Smooth muscle cell of bladder (primary cell): ENCODE data around the gene L1CAM. TPM values are rescaled to one million over a fixed set of nuclear protein-coding genes. Genes with fewer than 3 reads are reported as not detected.

ENCODE experiments used
- total RNA-seq: library from RNA; depleted of rRNA; stranded (reverse); fragments of >200 nt; gene quantifications from 2 replicates; pipeline ENCODE4 v1.2.3, GENCODE V29; 2014

The L1CAM gene, protein sequence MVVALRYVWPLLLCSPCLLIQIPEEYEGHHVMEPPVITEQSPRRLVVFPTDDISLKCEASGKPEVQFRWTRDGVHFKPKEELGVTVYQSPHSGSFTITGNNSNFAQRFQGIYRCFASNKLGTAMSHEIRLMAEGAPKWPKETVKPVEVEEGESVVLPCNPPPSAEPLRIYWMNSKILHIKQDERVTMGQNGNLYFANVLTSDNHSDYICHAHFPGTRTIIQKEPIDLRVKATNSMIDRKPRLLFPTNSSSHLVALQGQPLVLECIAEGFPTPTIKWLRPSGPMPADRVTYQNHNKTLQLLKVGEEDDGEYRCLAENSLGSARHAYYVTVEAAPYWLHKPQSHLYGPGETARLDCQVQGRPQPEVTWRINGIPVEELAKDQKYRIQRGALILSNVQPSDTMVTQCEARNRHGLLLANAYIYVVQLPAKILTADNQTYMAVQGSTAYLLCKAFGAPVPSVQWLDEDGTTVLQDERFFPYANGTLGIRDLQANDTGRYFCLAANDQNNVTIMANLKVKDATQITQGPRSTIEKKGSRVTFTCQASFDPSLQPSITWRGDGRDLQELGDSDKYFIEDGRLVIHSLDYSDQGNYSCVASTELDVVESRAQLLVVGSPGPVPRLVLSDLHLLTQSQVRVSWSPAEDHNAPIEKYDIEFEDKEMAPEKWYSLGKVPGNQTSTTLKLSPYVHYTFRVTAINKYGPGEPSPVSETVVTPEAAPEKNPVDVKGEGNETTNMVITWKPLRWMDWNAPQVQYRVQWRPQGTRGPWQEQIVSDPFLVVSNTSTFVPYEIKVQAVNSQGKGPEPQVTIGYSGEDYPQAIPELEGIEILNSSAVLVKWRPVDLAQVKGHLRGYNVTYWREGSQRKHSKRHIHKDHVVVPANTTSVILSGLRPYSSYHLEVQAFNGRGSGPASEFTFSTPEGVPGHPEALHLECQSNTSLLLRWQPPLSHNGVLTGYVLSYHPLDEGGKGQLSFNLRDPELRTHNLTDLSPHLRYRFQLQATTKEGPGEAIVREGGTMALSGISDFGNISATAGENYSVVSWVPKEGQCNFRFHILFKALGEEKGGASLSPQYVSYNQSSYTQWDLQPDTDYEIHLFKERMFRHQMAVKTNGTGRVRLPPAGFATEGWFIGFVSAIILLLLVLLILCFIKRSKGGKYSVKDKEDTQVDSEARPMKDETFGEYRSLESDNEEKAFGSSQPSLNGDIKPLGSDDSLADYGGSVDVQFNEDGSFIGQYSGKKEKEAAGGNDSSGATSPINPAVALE
- 0.28 TPM in 2 replicates for total RNA-seq

DNA sequence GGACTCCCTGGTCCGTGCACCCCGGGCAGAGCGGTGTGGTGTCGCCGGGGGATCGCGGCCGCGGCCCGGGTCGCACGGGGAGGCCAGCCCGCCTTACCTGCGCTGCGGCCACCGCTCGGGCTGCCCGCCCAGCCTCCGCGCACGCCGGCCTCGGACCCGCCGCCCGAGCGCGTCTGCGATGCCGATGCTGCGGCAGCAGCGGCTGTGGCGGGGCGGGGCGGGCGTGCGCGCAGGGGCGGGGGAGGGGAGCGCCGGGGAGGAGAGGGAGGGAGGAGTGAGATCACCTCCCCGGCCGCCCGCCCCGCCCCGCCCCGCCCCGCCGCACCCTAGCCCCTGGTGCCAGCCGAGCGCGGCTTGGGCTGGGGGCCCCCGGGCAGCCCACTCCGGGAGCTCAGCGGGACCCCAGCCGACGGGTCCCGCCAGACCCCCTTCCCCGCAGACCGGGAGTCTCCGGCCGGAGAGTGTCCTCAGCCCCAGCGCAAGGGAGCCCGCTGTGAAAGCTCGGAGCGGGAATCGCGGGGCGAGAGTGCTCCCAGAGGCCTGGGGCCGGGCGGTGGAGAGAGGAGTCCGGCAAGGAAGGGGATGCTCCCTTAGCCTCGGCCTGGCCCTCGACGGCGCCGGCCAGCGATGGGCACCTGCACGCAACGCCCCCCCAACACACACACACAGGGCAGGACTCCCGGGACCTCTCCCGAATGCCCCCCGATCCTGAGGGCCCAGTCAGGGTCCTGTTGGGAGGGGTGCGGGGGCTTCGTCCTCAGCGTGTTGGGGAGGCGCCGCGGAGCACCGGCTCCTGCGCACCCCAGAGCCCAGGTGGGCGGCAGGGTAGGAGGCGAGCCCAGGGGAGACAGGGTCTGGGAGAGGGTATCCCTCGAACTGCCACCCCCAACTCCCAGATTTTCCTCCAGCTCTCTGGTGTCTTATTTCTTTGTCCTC is at the start of gene L1CAM:
Gene L1CAM (minus strand): TSS at position 206 of the 936 bp plus-strand sequence. CDS start 10,337 bp downstream, outside the sequence.

GRCh38 chrX:153934762-153935325 is 48.9 kb upstream of the L1CAM start, which contains the start of gene NAA10:
Gene NAA10 (minus strand): TSS chrX:153935037. CDS start chrX:153934904, 133 bp downstream.

DNA sequence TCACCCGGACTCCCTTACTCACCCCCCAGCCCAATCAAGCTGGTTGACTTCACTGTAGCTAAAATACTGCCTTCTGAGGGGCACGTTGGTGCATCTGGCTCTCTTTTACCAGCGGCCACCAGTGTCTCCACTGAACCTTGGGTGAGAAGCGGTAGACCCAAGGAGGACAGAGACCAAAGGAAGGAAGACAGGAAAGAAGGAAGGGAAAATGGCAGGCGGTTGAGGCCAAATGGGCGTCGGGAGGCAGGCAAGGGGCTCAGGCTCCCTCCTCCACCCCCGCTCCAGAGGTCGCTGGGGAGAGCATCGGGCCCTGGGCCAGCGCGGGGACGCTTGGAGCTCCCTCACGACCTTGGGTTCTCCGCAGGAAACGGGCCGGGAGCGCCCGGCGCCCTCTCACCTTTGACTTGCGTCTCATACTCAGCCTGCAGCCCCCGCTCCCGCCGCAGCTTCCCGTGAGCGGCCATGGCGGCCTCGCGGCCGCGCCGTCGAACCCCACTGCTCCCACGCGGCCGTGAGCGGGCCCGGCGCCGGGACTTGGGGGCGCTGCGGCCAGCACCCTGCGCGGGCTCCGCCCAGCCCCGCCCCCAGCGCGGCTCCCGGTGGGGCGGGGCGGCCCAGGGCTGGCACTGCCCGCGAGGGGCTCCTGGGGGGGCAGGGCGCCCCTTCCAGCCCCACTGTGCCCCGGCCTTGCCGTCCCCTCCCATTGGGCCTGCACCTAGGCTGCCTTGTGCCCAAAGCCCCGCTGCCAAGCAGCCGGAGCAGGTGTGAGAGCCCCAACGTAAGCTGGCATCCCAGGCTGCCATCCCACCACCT is 40.0 kb upstream of the L1CAM start, which contains the start of gene ARHGAP4:
Gene ARHGAP4 (minus strand): TSS at position 526 of the 813 bp plus-strand sequence. CDS start 62 bp downstream, at position 464.

GRCh38 chrX:153903991-153904957 is 18.3 kb upstream of the L1CAM start, which contains the start of gene AVPR2:
Gene AVPR2 (plus strand): TSS chrX:153904673. CDS start chrX:153905146, 473 bp downstream.

GRCh38 chrX:153829799-153830639 is 56.0 kb downstream of the L1CAM start, which contains the start of gene PDZD4:
Gene PDZD4 (minus strand): TSS chrX:153830544. CDS start chrX:153830298, 246 bp downstream.

Other genes starting within 250 kb of the L1CAM start
- not detected in 2 replicates for gene DUSP9, start 239.0 kb downstream of the L1CAM start, total RNA-seq
- gene PNCK, start 212.4 kb downstream of the L1CAM start, total RNA-seq, result 0.14 and 0.74 TPM in 2 replicates
- 9.8 and 20.7 TPM in 2 replicates for gene SLC6A8, start 198.2 kb downstream of the L1CAM start, total RNA-seq
- gene BCAP31, start 161.8 kb downstream of the L1CAM start, total RNA-seq, result 133 and 217 TPM in 2 replicates
- gene ABCD1, start 161.3 kb downstream of the L1CAM start, total RNA-seq, result 7.3 and 11.2 TPM in 2 replicates
- gene PLXNB3, start 121.9 kb downstream of the L1CAM start, total RNA-seq, result 1.3 and 3.9 TPM in 2 replicates
- 0.43 and 0.74 TPM in 2 replicates for gene SRPK3, start 105.1 kb downstream of the L1CAM start, total RNA-seq
- 47.7 and 52.5 TPM in 2 replicates for gene IDH3G, start 91.8 kb downstream of the L1CAM start, total RNA-seq
- gene SSR4, start 91.5 kb downstream of the L1CAM start, total RNA-seq, result 163 and 186 TPM in 2 replicates
- 0.14 and 0.18 TPM in 2 replicates for gene PDZD4, start 55.6 kb downstream of the L1CAM start, total RNA-seq
- gene AVPR2, start 18.5 kb upstream of the L1CAM start, total RNA-seq, result not detected in 2 replicates
- 1.1 and 1.3 TPM in 2 replicates for gene ARHGAP4, start 40.1 kb upstream of the L1CAM start, total RNA-seq
- 30.6 and 40.2 TPM in 2 replicates for gene NAA10, start 48.9 kb upstream of the L1CAM start, total RNA-seq
- gene RENBP, start 58.5 kb upstream of the L1CAM start, total RNA-seq, result 2.0 and 2.6 TPM in 2 replicates
- gene HCFC1, start 85.6 kb upstream of the L1CAM start, total RNA-seq, result 7.4 and 9.2 TPM in 2 replicates
- 6.4 and 8.2 TPM in 2 replicates for gene TMEM187, start 86.6 kb upstream of the L1CAM start, total RNA-seq
- gene IRAK1, start 133.7 kb upstream of the L1CAM start, total RNA-seq, result 42.1 and 93.2 TPM in 2 replicates
- gene MECP2, start 211.5 kb upstream of the L1CAM start, total RNA-seq, result 20.3 and 21.2 TPM in 2 replicates